Stimulated activated CD4-positive, alpha-beta T cell treated with anti-CD3 and anti-CD28 coated beads, Interleukin-1b, Interleukin-23, amount 100 ng/mL, for 1 hour (primary cell): ENCODE measurements around the gene ASXL3.

ENCODE experiments used
- DNase-seq, 2 donors: peaks; one replicate each; pipeline ENCODE4 v3.0.0-alpha.2; 2020; ENCODE audit warnings: low read depth in 2 of 2

Gene ASXL3

GRCh38 chr18:33717339-33717738 lies 139.3 kb downstream of the ASXL3 start:
- no peak for DNase-seq

- no peak for DNase-seq
These were observed 142.1 kb downstream of the ASXL3 start for GRCh38 chr18:33720133-33720532.

- no peak for DNase-seq
These were observed 151.5 kb downstream of the ASXL3 start for GRCh38 chr18:33729556-33729955.

GRCh38 chr18:33733376-33733775 lies 155.4 kb downstream of the ASXL3 start:
- DNase-seq: no peak

GRCh38 chr18:33735428-33735827 lies 157.4 kb downstream of the ASXL3 start:
- no peak for DNase-seq

GRCh38 chr18:33741760-33742159 lies 163.7 kb downstream of the ASXL3 start:
- DNase-seq: no peak

GRCh38 chr18:33744032-33744697 lies 166.1 kb downstream of the ASXL3 start:
- DNase-seq: no peak

- no peak for DNase-seq
These were observed 167.3 kb downstream of the ASXL3 start for GRCh38 chr18:33745151-33745795.

- DNase-seq: no peak
These were observed 168.0 kb downstream of the ASXL3 start for GRCh38 chr18:33745871-33746545.

- no peak for DNase-seq
These were observed 171.8 kb downstream of the ASXL3 start for GRCh38 chr18:33749834-33750233.

GRCh38 chr18:33750366-33750765 lies 172.3 kb downstream of the ASXL3 start:
- DNase-seq: no peak

GRCh38 chr18:33751613-33752221 lies 173.7 kb downstream of the ASXL3 start:
- DNase-seq: no peak

- no peak for DNase-seq
These were observed 177.4 kb downstream of the ASXL3 start for GRCh38 chr18:33755391-33755790.

- no peak for DNase-seq
These were observed 178.0 kb downstream of the ASXL3 start for GRCh38 chr18:33755931-33756560.

GRCh38 chr18:33757037-33757436 lies 179.0 kb downstream of the ASXL3 start:
- DNase-seq: no peak

GRCh38 chr18:33761363-33761762 lies 183.3 kb downstream of the ASXL3 start:
- DNase-seq: no peak

- DNase-seq: no peak
These were observed 203.4 kb downstream of the ASXL3 start for GRCh38 chr18:33781429-33781828.
